ENCODE measurements around the gene RAB7B.

DNA sequence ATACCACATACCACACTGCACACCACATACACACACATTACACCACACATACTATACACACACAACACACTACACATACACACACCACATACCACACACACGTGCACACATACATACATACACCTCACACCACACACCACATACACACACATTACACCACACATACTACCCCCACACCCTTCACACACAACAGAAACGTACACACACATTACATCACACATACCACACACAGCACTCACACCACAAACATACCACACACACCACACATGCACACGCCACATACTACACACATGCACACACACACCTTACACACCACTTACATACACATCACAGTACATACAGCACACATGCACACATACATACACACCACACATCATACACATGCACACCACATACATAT lies 28.5 kb downstream of the RAB7B start:
- TF ChIP-seq, protein P1, sequence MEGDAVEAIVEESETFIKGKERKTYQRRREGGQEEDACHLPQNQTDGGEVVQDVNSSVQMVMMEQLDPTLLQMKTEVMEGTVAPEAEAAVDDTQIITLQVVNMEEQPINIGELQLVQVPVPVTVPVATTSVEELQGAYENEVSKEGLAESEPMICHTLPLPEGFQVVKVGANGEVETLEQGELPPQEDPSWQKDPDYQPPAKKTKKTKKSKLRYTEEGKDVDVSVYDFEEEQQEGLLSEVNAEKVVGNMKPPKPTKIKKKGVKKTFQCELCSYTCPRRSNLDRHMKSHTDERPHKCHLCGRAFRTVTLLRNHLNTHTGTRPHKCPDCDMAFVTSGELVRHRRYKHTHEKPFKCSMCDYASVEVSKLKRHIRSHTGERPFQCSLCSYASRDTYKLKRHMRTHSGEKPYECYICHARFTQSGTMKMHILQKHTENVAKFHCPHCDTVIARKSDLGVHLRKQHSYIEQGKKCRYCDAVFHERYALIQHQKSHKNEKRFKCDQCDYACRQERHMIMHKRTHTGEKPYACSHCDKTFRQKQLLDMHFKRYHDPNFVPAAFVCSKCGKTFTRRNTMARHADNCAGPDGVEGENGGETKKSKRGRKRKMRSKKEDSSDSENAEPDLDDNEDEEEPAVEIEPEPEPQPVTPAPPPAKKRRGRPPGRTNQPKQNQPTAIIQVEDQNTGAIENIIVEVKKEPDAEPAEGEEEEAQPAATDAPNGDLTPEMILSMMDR (IDR thresholded peaks at IDR 0.05), result no peak
- TF ChIP-seq POLR2A (IDR thresholded peaks at IDR 0.05), result no peak
